GM21381 (cell line): ENCODE measurements around the gene VGLL3.

Experiments used
- ATAC-seq: cut with Tn5 transposase; IDR thresholded peaks from one replicate; pipeline ENCODE4 v1.9.1; 2021; ENCODE audit warnings: mild to moderate bottlenecking, moderate library complexity; ENCODE audit not compliant: unreplicated experiment

Gene VGLL3

DNA sequence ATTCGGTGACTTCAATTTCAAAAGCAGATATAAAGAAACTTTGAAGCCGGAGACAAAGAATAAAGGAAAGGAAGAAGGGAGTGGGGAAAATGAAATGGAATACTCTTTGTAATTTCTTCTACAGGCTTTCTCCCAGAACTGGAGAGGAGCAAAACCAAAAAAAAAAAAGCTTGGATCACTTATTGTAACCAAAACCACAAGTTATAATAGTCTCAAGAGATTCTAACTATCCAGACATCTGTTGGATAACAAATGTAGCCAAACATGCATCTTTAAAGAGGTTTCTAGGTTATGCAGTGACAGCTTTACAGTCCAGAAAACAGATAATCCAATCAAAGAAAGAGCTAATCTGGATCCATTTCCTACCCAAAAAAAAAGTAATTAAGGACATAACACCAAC, 36.2 kb downstream of the VGLL3 start:
- ATAC-seq, result no peak

DNA sequence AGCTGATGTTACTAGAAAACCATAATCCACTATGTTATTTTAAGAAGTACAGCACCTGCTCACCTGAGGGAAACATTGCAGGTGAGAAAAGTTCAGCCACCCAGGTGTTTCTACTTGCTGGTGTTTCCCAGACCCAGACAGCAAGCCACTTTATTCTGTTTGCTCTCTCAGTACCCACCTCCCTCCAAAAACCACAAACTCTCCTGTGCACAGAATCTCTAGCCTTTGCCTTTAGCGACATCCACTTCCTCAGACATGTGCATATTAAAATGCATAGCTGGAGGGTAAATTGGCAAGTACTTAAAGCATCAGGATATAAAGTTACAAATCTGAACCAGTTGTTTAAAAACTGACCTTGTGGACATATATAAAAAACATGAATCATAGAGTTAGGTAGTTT, 36.7 kb downstream of the VGLL3 start:
- ATAC-seq, result no peak

DNA sequence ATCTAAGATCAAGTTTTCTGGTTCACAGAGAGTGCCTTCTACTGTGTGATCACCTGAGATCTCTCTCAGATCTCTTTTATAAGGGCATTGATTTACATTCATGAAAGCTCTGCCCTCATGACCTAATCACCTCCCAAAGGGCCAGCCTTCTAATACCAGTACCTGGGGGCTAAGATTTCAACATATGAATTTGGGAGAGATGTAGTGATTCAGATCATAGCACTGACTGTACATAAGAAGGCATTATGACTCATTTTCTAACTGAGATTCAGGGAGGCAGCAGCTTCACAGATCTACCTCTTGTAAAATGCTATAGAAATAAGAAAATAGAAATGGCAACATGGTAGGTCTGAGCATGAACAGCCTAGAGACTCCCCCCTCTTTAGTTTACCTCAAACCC, 39.6 kb downstream of the VGLL3 start:
- no peak for ATAC-seq

DNA sequence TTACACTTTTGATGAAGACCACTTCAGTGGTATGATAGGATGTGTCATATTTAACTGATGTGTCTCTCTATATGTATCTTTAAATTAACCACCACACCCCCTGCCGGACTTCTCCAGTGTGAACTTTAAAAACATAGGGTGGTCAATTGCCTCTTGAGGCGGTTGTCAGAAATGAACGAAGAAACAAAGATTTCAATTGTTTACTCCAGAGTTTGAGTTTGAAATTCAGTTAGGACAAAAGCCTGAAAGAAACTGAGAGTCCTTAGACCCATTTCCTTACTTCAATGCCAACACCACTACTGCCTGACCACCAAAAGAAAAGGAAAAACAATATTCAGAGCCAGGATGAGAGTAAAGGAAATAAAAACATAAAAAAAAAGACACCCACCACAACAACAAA, 40.2 kb downstream of the VGLL3 start:
- ATAC-seq, result no peak

DNA sequence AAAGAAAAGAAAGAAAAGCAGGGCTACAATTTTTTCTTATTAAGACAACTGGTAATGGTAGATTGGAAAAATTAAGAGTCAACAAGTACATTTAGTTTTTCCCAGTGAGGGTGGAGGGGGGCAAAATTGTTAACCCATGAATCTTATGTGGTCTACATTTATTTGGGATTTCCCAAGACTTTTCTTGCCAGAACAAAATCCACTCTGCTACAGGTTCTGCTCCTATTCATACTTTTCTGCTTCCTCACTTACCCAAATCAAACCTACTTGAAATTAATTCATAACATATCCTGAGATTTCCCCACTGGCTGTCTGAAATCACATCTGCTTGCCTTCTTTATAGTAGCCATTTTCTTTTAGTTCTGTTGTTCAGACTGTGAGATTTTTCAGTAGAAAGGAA, 41.1 kb downstream of the VGLL3 start:
- no peak for ATAC-seq

DNA sequence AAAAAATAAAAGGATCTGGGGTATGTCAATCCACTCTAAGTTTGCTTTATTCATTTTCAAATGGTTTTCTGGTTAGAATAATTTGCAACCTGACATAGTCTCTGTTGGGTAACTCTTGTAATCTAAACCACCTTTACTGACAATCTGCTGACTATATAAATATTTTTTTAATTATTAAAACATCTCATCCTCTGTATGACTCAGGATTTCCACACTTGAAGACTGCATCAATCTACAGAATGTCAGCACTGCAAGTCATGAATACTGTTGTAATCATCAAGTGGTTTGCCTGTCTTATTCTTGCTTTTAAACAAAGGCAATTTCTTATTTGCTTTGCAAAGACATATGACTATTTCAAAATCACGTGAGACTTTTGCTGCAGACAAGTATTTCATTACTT, 42.1 kb downstream of the VGLL3 start:
- ATAC-seq, result no peak

DNA sequence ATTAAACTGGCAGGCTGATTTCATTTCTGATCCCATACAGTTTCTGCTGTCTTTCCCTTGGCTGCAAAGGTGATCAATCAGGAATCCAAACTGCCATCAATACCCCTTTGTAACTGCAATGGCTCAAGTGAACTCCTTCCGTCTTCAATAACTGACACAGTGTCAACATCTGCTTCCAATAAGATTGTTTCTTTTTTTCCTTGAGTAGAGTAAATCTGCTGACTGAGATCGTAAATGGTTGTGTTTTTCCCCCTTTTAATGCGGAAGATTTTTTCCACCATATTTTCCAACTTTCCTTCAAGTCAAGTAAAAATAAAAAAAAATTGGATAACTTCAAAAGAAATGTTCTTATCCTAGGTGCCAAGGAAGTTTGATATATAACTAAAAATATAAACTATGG, 48.7 kb downstream of the VGLL3 start:
- ATAC-seq, result no peak

DNA sequence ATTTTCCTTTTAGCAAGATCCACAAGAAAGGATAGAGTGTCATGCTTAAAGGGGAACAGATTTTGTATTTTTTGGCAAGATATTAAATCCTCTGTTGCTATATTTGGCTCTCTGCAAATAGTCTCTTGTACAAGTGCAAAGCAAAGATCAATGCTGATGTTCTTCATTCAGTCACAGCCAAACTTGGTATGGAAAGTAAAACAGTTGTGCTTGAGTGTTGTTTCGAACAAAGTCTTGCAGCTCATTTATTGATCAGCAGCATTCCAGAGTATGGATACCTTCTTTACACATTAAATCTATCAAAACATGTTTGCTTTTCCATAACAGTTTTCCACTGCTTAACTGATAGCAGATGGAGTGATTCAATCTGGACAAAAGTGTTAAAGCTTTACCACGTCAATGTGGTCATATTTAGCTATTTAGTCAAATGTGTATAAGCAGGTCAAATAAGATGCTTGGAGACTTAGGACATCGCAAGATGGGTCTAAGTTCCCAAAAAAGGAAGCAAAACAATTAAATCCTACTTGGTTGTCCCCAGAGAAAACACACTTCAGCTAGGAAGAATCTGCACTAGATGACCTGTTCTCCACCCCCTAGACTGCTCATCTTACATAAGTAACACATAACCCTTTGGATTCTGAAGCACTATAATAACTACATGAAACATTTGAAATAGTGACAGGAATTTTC, 52.4 kb downstream of the VGLL3 start:
- no peak for ATAC-seq

DNA sequence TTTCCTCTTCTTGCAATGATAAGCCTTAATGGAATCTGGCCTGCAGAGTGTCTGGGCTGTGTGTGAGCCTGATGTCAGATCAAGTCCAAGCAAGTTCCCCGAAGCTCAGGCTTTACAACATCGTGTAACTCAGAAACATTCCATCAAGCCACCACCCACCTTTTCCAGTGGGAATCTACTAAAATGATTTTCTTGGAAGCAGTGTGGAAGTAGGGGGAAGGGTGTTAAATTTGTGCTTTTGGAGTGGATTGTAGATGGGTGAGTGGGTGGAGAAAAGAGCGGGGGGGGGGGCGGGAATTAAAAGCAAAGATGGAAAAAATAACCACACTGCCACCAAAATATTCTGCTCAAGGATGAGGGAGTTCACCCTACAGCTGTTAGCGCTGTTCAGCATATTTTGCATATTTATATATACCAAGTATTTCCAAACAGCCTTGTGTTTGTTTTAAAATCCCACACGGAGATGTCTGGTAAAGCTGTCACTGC, 53.6 kb downstream of the VGLL3 start:
- no peak for ATAC-seq

DNA sequence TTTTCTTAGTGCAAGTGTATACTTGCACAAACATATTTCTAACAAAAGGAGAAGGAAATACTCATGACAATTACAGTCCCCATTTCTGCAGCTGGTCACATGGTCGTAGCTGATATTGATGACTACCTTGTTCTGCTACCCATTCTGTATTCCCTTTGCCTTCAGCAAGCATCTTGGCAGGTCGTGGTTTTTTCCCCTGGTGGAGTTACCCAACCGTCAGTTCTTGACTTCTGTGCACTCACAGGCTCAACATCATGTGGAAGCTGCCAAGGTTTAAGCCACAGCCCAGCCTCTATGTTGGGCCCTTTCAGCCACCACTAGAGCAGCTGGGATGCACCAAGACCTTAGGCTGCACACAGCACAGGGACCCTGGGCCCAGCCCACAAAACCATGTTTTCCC, 56.1 kb downstream of the VGLL3 start:
- ATAC-seq, result no peak

DNA sequence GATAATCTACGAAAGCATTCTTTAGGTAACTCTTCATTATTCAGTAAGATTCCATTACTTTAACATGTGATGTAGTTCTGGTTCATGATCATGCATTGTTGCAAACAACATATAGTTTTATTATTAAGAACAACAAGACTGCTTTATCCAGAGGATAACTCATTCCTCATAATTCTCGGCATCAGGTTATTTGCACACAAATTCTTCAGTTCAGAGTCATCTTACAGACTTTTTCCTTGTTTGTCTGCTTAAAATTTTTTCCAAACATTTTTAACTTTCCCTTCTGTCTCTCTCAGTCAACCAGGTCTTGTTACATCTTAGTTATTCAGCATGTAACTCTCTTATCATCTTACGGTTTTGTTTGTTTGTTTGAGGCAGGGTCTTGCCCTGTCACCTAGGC, 60.1 kb downstream of the VGLL3 start:
- ATAC-seq, result no peak

DNA sequence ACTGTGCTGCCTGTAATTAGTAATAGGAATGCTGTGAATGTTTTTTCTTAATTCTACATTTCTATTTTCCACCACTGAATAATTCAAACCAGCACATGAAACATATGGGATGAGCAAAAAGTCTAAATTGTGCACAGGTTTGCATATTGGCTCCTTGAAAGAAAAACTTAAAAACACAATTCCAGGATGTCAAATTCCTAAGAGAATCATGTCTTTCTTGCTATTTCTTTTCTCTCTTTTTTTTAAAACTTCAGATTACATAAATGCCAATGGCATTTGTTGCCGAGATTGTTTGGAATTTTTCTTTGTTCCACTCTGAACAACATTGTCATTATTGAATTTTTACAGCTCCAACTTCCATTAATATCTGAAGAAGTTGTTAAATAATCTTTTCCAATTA, 60.8 kb downstream of the VGLL3 start:
- ATAC-seq, result no peak

DNA sequence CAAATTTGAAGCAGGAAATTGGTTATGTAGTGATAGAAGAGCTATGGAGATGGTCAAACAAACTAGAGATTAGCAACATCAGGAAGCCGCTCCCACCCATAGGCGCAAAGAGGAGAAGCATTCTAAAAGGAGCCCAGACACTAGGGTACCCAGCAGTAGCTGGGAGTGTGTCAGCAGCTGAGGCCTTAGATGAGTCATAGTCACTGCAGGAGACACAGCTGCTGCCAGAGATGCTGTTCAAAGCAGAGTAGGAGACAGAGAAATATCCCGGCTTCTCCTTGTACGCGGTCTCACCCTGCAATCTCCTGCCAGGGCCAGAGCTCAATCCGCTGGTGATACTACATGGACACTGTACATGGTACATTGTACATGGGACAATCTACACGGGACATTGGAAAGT, 61.9 kb downstream of the VGLL3 start:
- no peak for ATAC-seq

DNA sequence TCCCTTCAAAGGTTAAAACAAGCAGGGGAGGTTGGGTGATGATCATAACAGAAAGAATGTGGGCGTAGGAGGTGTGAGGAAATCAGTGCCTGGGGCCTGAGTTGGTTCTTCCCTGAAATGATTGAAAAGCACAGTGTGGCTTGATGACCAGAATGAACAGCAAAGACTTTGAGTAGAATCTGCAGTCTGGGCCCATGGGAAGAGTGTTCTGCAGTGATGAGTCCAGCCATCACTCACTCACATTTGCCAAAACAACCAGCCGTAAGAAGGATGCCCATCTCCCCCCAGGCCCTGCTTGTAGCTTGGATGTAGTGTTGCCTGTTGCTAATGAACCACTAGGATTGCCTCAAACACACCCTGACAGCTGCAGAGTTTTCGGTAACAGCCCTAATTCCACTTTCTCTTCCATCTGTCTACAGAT, 67.9 kb downstream of the VGLL3 start:
- ATAC-seq, result no peak

DNA sequence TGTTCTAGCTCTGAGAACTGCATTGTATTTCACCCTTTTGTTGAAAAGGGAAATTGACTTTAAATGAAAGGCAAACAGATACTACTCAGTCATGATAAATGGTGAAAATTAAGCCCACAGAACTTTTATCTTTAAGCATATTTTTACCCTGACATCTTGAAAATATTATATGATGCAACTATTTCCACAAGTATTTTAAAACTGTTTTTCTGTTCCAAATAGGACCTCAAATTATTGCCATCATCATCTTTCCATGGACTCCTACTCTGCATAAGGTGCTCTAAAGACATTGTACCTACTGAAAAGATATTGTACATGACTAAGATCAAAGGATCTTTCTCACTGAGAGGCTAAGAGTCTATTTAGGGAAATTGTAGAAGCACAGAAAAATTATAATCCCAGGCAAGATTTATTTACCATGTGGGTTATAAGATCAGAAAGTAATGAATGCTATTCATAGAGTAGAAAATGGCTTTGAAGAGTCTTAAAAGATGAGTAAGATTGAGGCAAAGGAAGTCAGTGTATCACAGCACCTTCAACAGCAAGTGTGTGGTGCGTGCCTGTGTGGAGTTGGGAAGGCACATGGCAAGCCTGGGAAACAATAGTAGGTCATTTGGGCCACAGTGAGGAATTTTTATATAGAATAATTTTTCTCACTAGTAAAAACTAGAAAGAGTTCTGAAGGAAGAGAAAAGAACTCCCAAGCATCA, 68.8 kb downstream of the VGLL3 start:
- no peak for ATAC-seq

DNA sequence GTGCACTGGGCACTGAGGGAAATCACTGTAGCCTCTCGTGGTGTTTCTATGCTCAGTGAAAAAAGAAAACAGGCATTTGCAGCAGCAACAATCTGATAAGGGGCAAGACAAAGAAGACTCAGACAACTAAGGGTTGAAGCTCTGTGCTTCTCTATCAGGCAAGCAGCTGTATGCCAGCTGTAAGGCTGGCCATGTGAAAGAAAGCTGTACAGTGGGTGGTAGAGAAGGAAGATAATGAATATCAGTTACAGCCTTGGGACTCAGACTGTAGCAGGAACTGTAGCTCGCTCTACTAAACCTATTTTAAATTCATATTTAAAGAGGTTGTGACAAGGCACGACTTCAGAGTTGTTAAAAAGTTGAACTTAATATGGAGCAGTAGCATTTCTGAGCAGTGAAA, 76.3 kb downstream of the VGLL3 start:
- ATAC-seq, result no peak

DNA sequence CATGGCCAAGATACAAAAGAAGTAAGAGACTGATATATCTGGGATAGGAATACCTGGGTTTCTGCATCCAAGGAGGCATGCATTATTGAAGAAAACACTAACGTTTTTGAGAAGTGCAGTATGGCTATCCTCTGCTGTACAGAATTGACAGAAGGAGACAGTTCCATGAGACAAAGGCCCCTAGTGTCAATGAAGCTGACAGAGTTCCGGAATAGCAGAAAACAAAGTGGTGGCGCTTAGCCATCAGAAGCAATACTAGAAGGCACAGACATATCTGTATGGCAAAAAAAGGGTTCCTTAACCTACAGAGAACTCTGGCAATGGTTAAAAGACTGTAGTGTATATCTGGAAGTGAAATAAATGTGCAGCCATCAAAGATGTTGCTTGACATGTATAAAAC, 77.8 kb downstream of the VGLL3 start:
- no peak for ATAC-seq

DNA sequence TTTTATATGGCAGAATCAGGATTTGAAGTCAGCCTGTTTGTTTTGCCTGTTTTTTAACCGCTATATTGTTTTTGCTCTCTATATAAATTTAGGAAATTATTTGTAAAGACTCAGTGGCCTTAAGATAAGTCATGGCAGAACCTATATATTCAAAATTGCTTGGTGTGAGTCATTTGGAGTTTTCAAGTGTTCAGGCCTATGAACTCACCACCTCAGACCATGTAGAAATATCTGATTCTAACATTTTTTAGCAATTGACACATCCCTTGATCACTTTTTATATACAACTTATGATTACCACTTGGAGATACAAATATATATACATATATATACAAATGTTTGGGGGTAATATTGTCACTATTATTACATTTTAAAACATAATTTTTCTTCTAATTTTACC, 95.7 kb downstream of the VGLL3 start:
- ATAC-seq, result no peak

DNA sequence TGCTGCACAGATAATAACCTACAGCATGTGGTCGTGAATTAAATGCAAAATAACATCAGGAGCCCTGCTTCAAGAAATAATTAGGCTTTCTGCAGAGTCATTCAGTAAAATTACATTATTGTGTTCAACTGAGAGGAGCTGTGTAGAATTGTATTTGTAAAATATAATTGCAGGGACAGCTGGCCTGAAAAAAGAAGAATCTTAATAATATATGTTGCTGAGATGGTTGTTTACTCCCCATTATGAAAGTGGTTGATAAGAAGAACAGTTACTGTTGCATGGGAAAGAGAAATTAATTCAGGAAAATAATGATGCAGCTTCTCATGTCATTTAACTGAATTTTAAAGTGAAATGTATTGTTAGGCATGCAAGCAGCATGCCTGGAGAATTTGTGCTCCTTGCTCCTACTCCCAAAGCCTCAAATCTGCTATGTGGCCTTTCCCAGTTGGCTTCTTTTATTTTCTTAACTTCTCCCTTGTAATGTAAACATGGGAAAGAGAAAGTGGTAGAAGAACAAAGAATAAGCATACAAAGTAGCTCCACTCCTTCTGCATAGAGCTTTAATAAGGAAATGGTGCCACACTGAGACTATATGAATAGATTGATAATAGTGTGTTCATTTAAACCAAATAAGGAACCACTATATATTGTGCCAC, 100.1 kb downstream of the VGLL3 start:
- ATAC-seq, result no peak
